ENCODE results near the gene LOXHD1.

DNA sequence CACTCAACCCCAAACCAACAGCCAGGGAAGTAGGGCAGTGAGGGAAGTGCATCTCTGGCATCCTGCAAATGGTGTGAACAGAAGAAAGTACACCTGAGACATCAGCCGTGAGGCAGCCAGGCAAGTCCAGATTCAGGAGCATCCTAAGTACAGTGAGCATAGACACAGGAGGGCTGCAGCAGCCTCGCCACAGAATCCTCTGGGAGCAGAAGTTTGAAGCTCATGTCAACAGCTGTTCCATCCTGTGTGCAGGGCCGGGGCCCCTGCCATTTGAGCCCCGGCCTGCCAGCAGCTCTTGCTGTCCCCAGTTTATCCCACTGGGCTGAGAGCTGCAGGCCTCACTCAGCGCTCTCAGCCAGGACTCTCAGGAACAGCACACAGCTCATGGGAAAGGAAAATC, 14.5 kb downstream of the LOXHD1 start:
- TF ChIP-seq, protein P1, sequence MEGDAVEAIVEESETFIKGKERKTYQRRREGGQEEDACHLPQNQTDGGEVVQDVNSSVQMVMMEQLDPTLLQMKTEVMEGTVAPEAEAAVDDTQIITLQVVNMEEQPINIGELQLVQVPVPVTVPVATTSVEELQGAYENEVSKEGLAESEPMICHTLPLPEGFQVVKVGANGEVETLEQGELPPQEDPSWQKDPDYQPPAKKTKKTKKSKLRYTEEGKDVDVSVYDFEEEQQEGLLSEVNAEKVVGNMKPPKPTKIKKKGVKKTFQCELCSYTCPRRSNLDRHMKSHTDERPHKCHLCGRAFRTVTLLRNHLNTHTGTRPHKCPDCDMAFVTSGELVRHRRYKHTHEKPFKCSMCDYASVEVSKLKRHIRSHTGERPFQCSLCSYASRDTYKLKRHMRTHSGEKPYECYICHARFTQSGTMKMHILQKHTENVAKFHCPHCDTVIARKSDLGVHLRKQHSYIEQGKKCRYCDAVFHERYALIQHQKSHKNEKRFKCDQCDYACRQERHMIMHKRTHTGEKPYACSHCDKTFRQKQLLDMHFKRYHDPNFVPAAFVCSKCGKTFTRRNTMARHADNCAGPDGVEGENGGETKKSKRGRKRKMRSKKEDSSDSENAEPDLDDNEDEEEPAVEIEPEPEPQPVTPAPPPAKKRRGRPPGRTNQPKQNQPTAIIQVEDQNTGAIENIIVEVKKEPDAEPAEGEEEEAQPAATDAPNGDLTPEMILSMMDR (IDR thresholded peaks at IDR 0.05): no peak
- no peak for TF ChIP-seq POLR2A (IDR thresholded peaks at IDR 0.05)
